GM23248 (cell line): Measurements from ENCODE around the gene ABCC4.

Source experiments
- EZH2 ChIP-seq: fragments of 200-600 bp; sonication (generic); IDR thresholded peaks from 2 replicates; pipeline ENCODE4 v1.6.1; 2018; ENCODE audit warnings: antibody characterized with exemption, mild to moderate bottlenecking; ENCODE audit not compliant: insufficient read depth, poor library complexity, severe bottlenecking
- EZH2phosphoT487 ChIP-seq: fragments of 200-600 bp; sonication (generic); IDR thresholded peaks from 2 replicates; pipeline ENCODE4 v1.6.1; 2018; ENCODE audit warnings: antibody characterized with exemption, moderate library complexity, mild to moderate bottlenecking, low read depth; ENCODE audit not compliant: insufficient read depth

- TF ChIP-seq EZH2phosphoT487 (no peak), EZH2 (no peak)
Measured at GRCh38 chr13:95327190-95327589, 25.9 kb upstream of the ABCC4 start.
